ENCODE measurements around the gene RBM38.

Gene RBM38

DNA sequence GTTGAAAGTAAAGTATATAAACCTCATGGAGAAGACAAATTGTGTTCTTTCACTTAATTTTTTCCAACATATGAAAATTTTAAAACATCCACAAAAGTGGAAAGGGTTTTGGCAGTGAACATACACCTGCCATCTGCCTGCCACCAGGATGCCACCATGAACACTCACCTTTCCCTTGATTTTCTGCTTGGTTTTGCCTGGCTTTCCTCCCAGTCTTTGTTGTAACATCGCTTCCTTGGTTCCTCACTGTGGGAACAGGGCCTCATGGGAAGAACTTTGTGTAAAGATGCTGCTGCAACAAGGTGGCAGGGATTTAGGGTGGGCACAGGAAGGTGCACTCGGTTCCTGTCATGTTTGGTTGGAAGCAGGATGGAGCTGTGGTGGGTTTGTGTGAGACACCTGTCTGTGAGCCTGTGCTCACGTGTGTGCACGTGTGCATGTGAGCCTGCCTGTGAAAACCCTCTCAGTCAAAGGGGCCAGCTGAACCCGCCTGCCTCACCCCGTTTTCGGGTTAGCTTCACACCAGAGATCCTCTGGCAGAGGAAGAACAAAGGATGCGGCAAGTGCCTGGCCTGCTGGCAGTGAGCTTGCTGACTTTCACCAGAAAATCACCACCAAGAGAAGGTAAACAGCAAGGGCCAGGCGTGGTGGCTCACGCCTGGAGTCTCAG lies 11.0 kb upstream of the RBM38 start:
- Mint-ChIP-seq H3K4me3 (no peak overlapping the region), H3K9me3 (no peaks in the 10 kb centered on the region), H3K27ac (no peak overlapping the region), H3K36me3 (peaks cover 45% of the 10 kb centered on the region), H3K27me3 (no peaks in the 10 kb centered on the region), H3K4me1 (peaks cover 22% of the 10 kb centered on the region)
- CTCF ChIA-PET = interaction anchor here (1.0 to 4.2 kb wide), 8 partner anchors 10 to 118 kb away, joined by 3 to 25 read pairs (median 9); no protein-coding TSS in a partner anchor
- peak; percentile 10 for DNase-seq

DNA sequence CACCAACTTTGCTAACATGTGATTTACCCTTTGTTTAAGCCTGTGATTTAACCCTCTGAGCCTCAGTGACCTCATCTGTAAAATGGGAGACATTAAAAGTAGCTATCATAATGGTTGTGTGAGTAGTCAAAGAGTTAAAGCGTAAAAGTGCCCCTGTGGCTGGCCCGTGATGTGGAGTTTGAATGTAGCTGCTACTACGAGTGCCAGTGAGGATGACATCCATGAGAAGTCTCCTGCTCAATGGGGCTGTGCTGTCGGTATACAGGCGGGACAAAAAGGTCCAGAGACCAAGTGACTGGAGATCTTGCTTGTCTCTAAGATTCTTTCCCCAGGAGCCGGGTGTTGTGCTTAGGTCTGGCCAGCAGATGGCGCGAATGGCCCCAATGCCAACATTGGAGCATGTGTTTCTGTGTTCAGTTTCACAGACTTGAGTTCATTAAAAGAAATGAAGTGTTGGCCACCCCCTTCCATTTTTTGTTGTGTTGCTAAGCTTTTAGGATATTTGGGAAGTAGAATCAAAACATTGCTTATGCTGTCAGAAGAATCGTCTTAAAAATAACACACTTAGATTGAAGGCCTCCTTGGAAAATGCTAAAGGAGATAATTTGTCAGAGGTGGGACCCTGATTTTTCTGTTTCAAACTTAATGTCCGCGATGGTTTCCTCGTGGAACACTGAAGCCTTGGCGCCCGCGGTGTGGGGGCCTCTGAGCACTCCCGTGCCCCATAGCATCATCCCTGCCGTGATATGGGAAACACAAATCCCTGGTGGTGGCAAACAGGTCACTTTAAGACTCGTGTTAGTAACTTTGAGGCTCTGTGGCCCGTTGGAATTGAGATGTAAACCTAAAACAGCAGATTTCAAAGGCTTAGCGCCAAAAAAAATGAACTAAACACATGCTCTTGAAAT lies 9.3 kb upstream of the RBM38 start:
- Mint-ChIP-seq H3K9me3 (no peaks in the 10 kb centered on the region), H3K36me3 (peaks cover 34% of the 10 kb centered on the region), H3K4me1 (peaks cover 22% of the 10 kb centered on the region), H3K27me3 (no peaks in the 10 kb centered on the region), H3K27ac (peak overlapping the region; percentile 20), H3K4me3 (no peak overlapping the region)
- CTCF ChIA-PET = interaction anchor here (0.5 to 4.2 kb wide), 14 partner anchors 9 to 241 kb away, joined by 3 to 25 read pairs (median 4); partner anchors contain the start of gene RAE1
- DNase-seq = peak; percentile 91

DNA sequence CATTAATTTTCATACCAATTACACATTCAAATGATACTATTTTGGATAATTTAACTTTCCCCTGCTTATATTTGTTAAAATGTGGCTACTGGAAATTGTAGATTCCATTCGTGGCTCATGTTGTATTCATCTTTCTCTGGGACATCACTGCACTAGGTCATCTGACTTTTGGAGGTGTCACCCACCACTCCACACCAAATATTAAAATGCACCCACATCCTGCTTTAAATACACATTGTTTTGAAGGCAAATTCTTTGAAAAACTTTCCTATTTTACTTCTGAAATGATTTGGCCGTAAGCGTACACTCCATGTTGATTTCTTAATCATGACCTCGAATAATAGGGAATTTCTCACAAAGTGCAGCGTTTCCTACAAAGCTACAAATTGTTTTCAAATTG lies 8.7 kb upstream of the RBM38 start:
- Mint-ChIP-seq H3K4me1 (peaks cover 22% of the 10 kb centered on the region), H3K27me3 (no peaks in the 10 kb centered on the region), H3K9me3 (no peaks in the 10 kb centered on the region), H3K27ac (no peak overlapping the region), H3K4me3 (no peak overlapping the region), H3K36me3 (peaks cover 27% of the 10 kb centered on the region)
- peak; percentile 16 for DNase-seq
- CTCF ChIA-PET = interaction anchor here (0.5 to 4.2 kb wide), 11 partner anchors 10 to 240 kb away, joined by 3 to 25 read pairs (median 4); partner anchors contain the start of gene RAE1

- Mint-ChIP-seq H3K36me3 (peaks cover 19% of the 10 kb centered on the region), H3K4me3 (no peak overlapping the region), H3K9me3 (no peaks in the 10 kb centered on the region), H3K4me1 (peaks cover 25% of the 10 kb centered on the region), H3K27ac (no peak overlapping the region), H3K27me3 (no peaks in the 10 kb centered on the region)
- CTCF ChIA-PET = interaction anchor here (1.1 to 4.1 kb wide), 4 partner anchors 15 to 112 kb away, joined by 3 to 25 read pairs (median 4); no protein-coding TSS in a partner anchor
- DNase-seq = peak; percentile 17
These were observed 7.5 kb upstream of the RBM38 start for GRCh38 chr20:57383447-57384347.

GRCh38 chr20:57384486-57384885 lies 6.7 kb upstream of the RBM38 start:
- peaks cover 17% of the 10 kb centered on the region for H3K36me3 Mint-ChIP-seq
- no peaks in the 10 kb centered on the region for H3K27me3 Mint-ChIP-seq
- H3K4me3 Mint-ChIP-seq = no peak overlapping the region

GRCh38 chr20:57384953-57385761 lies 6.0 kb upstream of the RBM38 start:
- H3K27ac Mint-ChIP-seq = no peak overlapping the region
- H3K36me3 Mint-ChIP-seq = peaks cover 15% of the 10 kb centered on the region
- CTCF ChIA-PET = interaction anchor here (1.2 kb wide), 2 partner anchors 48 to 111 kb away, joined by 3 to 4 read pairs; no protein-coding TSS in a partner anchor
- H3K4me3 Mint-ChIP-seq = no peak overlapping the region
- no peaks in the 10 kb centered on the region for H3K9me3 Mint-ChIP-seq
- DNase-seq = peak; percentile 8
- H3K27me3 Mint-ChIP-seq = no peaks in the 10 kb centered on the region
- H3K4me1 Mint-ChIP-seq = peaks cover 36% of the 10 kb centered on the region

More at GRCh38 chr20:57384486-57384885, 6.7 kb upstream of the RBM38 start:
- peaks cover 29% of the 10 kb centered on the region for H3K4me1 Mint-ChIP-seq
- H3K27ac Mint-ChIP-seq = no peak overlapping the region
- CTCF ChIA-PET = interaction anchor here (1.2 to 1.8 kb wide), 2 partner anchors 111 to 112 kb away, joined by 3 to 5 read pairs; no protein-coding TSS in a partner anchor
- DNase-seq = peak; percentile 14
- H3K9me3 Mint-ChIP-seq = no peaks in the 10 kb centered on the region

GRCh38 chr20:57385940-57386339 lies 5.3 kb upstream of the RBM38 start:
- H3K27ac Mint-ChIP-seq = no peak overlapping the region
- no peak overlapping the region for H3K4me3 Mint-ChIP-seq
- no peaks in the 10 kb centered on the region for H3K9me3 Mint-ChIP-seq
- no peaks in the 10 kb centered on the region for H3K27me3 Mint-ChIP-seq
- H3K36me3 Mint-ChIP-seq = peaks cover 11% of the 10 kb centered on the region
- CTCF ChIA-PET = interaction anchor here (1.2 to 3.0 kb wide), 3 partner anchors 12 to 110 kb away, joined by 3 to 17 read pairs (median 4); no protein-coding TSS in a partner anchor
- H3K4me1 Mint-ChIP-seq = peaks cover 43% of the 10 kb centered on the region
- no peak for DNase-seq

DNA sequence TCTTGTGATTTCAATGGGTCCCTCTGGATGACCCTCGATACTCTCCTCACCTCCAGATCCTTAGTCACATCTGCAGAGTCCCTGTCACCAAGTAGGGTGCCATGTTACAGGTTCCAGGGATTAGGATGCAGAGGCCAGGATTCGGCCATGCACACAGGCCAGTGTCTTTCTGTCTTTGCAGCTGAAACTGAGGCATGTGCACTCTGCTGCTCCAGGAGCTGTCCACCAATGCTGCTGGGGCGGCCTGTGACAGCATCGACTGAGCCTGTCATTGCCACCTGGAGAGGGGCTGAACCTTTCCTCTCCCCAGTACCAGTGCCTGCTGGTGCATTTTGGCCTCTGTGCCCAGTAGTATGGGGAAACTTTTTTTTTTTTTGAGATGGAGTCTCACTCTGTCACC lies 4.4 kb upstream of the RBM38 start:
- H3K9me3 Mint-ChIP-seq = no peaks in the 10 kb centered on the region
- peaks cover 41% of the 10 kb centered on the region for H3K4me1 Mint-ChIP-seq
- peak; percentile 17 for DNase-seq
- CTCF ChIA-PET = interaction anchor here (1.1 to 3.0 kb wide), 2 partner anchors 11 to 49 kb away, joined by 3 to 17 read pairs; no protein-coding TSS in a partner anchor
- H3K27ac Mint-ChIP-seq = no peak overlapping the region
- no peak overlapping the region for H3K4me3 Mint-ChIP-seq
- peaks cover 11% of the 10 kb centered on the region for H3K36me3 Mint-ChIP-seq
- no peaks in the 10 kb centered on the region for H3K27me3 Mint-ChIP-seq

DNA sequence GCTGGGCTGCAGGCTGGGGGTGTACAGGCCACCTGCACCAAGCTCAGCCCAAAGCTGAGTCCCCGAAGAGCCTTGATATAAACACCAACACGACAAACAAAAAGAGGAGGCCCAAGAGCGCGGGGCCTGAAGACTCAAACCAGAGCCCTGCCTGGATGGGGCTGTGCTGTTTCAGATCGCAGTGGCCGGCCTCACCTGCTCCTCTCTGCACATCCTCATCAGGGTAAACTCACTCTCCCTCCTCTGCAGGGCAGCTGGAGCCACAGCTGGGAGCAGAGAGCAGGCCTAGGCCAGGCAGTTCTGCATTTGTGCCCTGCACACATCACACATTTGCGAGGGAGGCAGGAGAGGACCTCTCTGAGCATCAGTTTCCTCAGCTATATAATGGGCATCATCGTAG lies 3.7 kb upstream of the RBM38 start:
- Mint-ChIP-seq H3K27me3 (no peaks in the 10 kb centered on the region), H3K36me3 (peaks cover 14% of the 10 kb centered on the region), H3K27ac (no peak overlapping the region), H3K4me1 (peaks cover 34% of the 10 kb centered on the region), H3K4me3 (no peak overlapping the region), H3K9me3 (no peaks in the 10 kb centered on the region)
- CTCF ChIA-PET = interaction anchor here (0.7 to 3.0 kb wide), 5 partner anchors 11 to 120 kb away, joined by 3 to 17 read pairs (median 3); no protein-coding TSS in a partner anchor
- peak; percentile 10 for DNase-seq

DNA sequence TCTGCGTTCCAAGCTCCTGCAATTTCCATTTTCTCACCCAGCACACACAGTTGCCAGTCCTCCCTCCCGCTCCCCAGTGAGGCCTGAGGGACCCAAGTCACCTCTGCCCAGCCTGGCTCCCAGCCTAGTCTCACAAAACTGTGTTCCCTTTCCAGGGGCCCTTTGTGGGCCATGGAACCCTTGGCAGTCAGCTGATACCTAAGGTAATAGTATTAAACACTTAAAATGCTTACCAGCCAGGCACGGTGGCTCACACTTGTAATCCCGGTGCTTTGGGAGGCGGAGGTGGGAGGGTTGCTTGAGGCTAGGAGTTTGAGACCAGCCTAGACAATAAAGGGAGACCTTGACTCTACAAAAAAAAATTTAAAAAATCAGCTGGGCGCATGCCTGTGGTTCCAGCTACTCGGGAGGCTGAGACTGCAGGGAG lies 3.2 kb upstream of the RBM38 start:
- H3K36me3 Mint-ChIP-seq = peaks cover 19% of the 10 kb centered on the region
- H3K4me1 Mint-ChIP-seq = peaks cover 31% of the 10 kb centered on the region
- H3K27me3 Mint-ChIP-seq = no peaks in the 10 kb centered on the region
- H3K4me3 Mint-ChIP-seq = no peak overlapping the region
- CTCF ChIA-PET = interaction anchor here (0.6 to 3.0 kb wide), 8 partner anchors 10 to 231 kb away, joined by 3 to 17 read pairs (median 4); no protein-coding TSS in a partner anchor
- H3K27ac Mint-ChIP-seq = no peak overlapping the region
- DNase-seq = peak; percentile 4
- no peaks in the 10 kb centered on the region for H3K9me3 Mint-ChIP-seq

GRCh38 chr20:57388953-57389694 lies 2.1 kb upstream of the RBM38 start:
- H3K9me3 Mint-ChIP-seq = no peaks in the 10 kb centered on the region
- peaks cover 36% of the 10 kb centered on the region for H3K4me1 Mint-ChIP-seq
- H3K4me3 Mint-ChIP-seq = peak overlapping the region; percentile 77
- DNase-seq = peak; percentile 73
- H3K27me3 Mint-ChIP-seq = no peaks in the 10 kb centered on the region
- CTCF ChIA-PET = interaction anchor here (0.7 to 3.0 kb wide), 5 partner anchors 9 to 119 kb away, joined by 3 to 17 read pairs (median 4); no protein-coding TSS in a partner anchor
- H3K36me3 Mint-ChIP-seq = peaks cover 30% of the 10 kb centered on the region
- H3K27ac Mint-ChIP-seq = peak overlapping the region; percentile 87
